NT2/D1 (cell line): Measurements from ENCODE around the gene DNAJC2.
"Not testable (repeated sequence)": the region's sequence is repeated elsewhere in the genome, so short reads cannot be mapped to it uniquely, and the experiment has no call there.

Experiments used
- SUZ12 ChIP-seq: IDR thresholded peaks from 2 replicates; pipeline ENCODE4 v1.6.1; 2011; ENCODE audit not compliant: insufficient read length, insufficient read depth; ENCODE audit errors: extremely low read depth
- YY1 ChIP-seq: IDR thresholded peaks from 2 replicates; pipeline ENCODE4 v1.6.1; 2011; ENCODE audit not compliant: insufficient read length, insufficient read depth

- not testable (repeated sequence) for TF ChIP-seq YY1, SUZ12
Observed at GRCh38 chr7:103279963-103280802, 64.4 kb downstream of the DNAJC2 start.
